ENCODE data around the gene MECP2. TPM values are rescaled to one million over a fixed set of nuclear protein-coding genes. Genes with fewer than 3 reads are reported as not detected.

MECP2 gene
- polyA plus RNA-seq, 1 donor (not counting 4 experiments of a cell fraction or from before 2014, with no cell fraction given), result 9.9 TPM

DNA sequence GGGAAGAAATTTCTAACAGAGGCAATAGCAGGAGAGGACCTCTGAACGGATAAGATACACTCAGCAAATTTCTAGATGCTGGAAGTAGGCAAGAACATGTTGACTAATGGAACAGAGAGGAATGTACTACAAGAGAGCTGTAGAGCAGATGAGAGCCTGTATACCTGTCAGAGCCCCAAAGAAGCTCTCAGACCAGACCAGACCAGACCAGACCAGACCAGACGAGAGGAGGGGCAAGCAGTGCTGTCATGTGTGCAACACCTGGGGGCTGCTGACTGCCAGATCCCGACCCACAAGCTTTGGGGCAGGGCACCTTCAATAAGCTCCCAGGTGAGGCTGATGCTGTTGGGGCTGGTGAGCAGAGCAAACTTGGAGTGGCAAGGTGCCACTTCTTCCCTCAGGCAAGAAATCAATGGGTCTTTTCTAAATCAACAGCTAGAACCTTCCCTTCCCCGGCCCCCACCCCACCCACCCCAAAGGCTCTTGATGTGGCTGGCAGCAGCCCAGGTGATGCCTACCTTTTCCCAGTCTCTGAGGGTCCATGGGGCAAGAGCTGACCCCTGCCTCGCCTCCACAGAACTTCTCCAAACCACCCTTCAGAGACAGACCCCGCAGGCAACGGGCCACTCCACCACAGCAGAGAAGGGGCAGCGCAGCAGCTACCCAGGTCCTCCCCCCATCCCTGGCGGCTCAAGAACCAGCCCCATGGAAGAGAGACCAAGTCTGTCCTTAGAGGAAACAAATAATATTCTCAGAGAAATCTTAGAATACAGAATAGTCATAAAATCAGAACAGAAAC lies 32.7 kb downstream of the MECP2 start:
- Histone ChIP-seq H3K4me2 (ENCODE audit: control insufficient read depth, extremely low read depth, insufficient read depth, low read depth, low read length) (no peak overlapping the region), H3K9ac (ENCODE audit: control insufficient read depth, extremely low read depth, insufficient read depth, low read length) (no peak overlapping the region), H3K27ac (ENCODE audit: control insufficient read depth, insufficient read depth, low read length) (no peak overlapping the region), H3K9me1 (ENCODE audit: control insufficient read depth, extremely low read depth, insufficient read depth, low read length) (no peaks in the 10 kb centered on the region), H3K4me3 (ENCODE audit: control insufficient read depth in 2 of 3, extremely low read depth in 1 of 3, insufficient read depth in 2 of 3, low read depth in 1 of 3, low read length in 3 of 3) (no peak overlapping the region), H4K20me1 (ENCODE audit: control insufficient read depth, extremely low read depth, insufficient read depth, low read length) (peaks cover 2% of the 10 kb centered on the region), H3K79me2 (ENCODE audit: control insufficient read depth, insufficient read depth, low read length) (peaks cover 56% of the 10 kb centered on the region), H3K27me3 (ENCODE audit: control insufficient read depth, extremely low read depth, insufficient read depth, low read length) (no peaks in the 10 kb centered on the region), H2AFZ (ENCODE audit: control insufficient read depth, low read length) (no peak overlapping the region), H3K36me3 (ENCODE audit: control insufficient read depth in 2 of 2, extremely low read depth in 1 of 2, insufficient read depth in 2 of 2, low read length in 2 of 2) (no peaks in the 10 kb centered on the region), H3K9me3 (ENCODE audit: control insufficient read depth, low read depth, low read length) (no peaks in the 10 kb centered on the region), H3K4me1 (ENCODE audit: control insufficient read depth, extremely low read depth, insufficient read depth, low read length) (no peaks in the 10 kb centered on the region)
- dilution Hi-C loops (cut with MboI; ENCODE audit: extremely low pct_ligation_motif_present, low sequenced_read_pairs), result no loop called here
- DNase-seq (ENCODE audit: low read depth, low spot score), result no peak
- FAIRE-seq, result no peak
- TF ChIP-seq, protein P1, sequence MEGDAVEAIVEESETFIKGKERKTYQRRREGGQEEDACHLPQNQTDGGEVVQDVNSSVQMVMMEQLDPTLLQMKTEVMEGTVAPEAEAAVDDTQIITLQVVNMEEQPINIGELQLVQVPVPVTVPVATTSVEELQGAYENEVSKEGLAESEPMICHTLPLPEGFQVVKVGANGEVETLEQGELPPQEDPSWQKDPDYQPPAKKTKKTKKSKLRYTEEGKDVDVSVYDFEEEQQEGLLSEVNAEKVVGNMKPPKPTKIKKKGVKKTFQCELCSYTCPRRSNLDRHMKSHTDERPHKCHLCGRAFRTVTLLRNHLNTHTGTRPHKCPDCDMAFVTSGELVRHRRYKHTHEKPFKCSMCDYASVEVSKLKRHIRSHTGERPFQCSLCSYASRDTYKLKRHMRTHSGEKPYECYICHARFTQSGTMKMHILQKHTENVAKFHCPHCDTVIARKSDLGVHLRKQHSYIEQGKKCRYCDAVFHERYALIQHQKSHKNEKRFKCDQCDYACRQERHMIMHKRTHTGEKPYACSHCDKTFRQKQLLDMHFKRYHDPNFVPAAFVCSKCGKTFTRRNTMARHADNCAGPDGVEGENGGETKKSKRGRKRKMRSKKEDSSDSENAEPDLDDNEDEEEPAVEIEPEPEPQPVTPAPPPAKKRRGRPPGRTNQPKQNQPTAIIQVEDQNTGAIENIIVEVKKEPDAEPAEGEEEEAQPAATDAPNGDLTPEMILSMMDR (optimal IDR thresholded peaks at IDR 0.05 in 1 of 3, IDR thresholded peaks at IDR 0.05 in 1 of 3, conservative IDR thresholded peaks at IDR 0.05 in 1 of 3; ENCODE audit: extremely low read depth in 1 of 3, insufficient read depth in 2 of 3, low read length in 3 of 3), result no peak
- TF ChIP-seq EZH2 (IDR thresholded peaks at IDR 0.05; ENCODE audit: low read length), result no peak

DNA sequence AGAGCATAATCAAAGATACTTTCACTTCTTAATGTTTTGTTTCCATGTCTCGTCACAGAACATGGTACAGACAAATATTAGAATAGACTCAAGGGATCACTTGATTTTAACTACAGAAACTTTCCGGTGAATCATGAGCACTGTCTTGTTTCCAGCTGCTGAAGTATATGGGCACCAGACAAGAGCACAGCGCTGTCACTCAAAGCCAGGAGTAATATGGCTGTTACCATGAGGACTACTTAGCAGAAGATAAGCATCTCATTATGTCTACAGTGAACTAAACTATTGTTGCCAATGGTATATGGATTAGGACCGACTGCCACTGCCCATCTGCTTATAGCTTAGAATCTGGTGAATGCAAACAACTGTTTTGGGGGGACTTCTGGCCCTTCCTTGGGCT lies 34.3 kb downstream of the MECP2 start:
- H3K9me1 ChIP-seq (ENCODE audit: control insufficient read depth, extremely low read depth, insufficient read depth, low read length), result no peaks in the 10 kb centered on the region
- H3K36me3 ChIP-seq (ENCODE audit: control insufficient read depth in 2 of 2, extremely low read depth in 1 of 2, insufficient read depth in 2 of 2, low read length in 2 of 2), result no peaks in the 10 kb centered on the region
- H3K4me2 ChIP-seq (ENCODE audit: control insufficient read depth, extremely low read depth, insufficient read depth, low read depth, low read length), result no peak overlapping the region
- H3K27ac ChIP-seq (ENCODE audit: control insufficient read depth, insufficient read depth, low read length), result no peak overlapping the region
- no peak for FAIRE-seq
- H3K4me1 ChIP-seq (ENCODE audit: control insufficient read depth, extremely low read depth, insufficient read depth, low read length), result no peaks in the 10 kb centered on the region
- H3K27me3 ChIP-seq (ENCODE audit: control insufficient read depth, extremely low read depth, insufficient read depth, low read length), result no peaks in the 10 kb centered on the region
- peaks cover 2% of the 10 kb centered on the region for H4K20me1 ChIP-seq (ENCODE audit: control insufficient read depth, extremely low read depth, insufficient read depth, low read length)
- no peak overlapping the region for H2AFZ ChIP-seq (ENCODE audit: control insufficient read depth, low read length)
- DNase-seq (ENCODE audit: low read depth, low spot score), result no peak
- H3K4me3 ChIP-seq (ENCODE audit: control insufficient read depth in 2 of 3, extremely low read depth in 1 of 3, insufficient read depth in 2 of 3, low read depth in 1 of 3, low read length in 3 of 3), result no peak overlapping the region
- H3K79me2 ChIP-seq (ENCODE audit: control insufficient read depth, insufficient read depth, low read length), result peaks cover 54% of the 10 kb centered on the region
- dilution Hi-C loops (cut with MboI; ENCODE audit: extremely low pct_ligation_motif_present, low sequenced_read_pairs), result no loop called here
- H3K9ac ChIP-seq (ENCODE audit: control insufficient read depth, extremely low read depth, insufficient read depth, low read length), result no peak overlapping the region
- no peak for TF ChIP-seq EZH2 (IDR thresholded peaks at IDR 0.05; ENCODE audit: low read length)
- TF ChIP-seq, protein P1 (optimal IDR thresholded peaks at IDR 0.05 in 1 of 3, IDR thresholded peaks at IDR 0.05 in 1 of 3, conservative IDR thresholded peaks at IDR 0.05 in 1 of 3; ENCODE audit: extremely low read depth in 1 of 3, insufficient read depth in 2 of 3, low read length in 3 of 3), result no peak
- H3K9me3 ChIP-seq (ENCODE audit: control insufficient read depth, low read depth, low read length), result no peaks in the 10 kb centered on the region

Measured in keratinocyte (primary cell).